Renal pelvis (tissue), 4 donors: ENCODE data around the gene DTD1. TPM values are rescaled to one million over a fixed set of nuclear protein-coding genes. Genes with fewer than 3 reads are reported as not detected.

Experiments used
- DNase-seq: peaks from one replicate; pipeline ENCODE4 v3.0.0-alpha.2; 2013
- polyA plus RNA-seq, 3 donors: library from polyadenylated mRNA; unstranded; fragments of 120-200 nt; gene quantifications; one replicate each; pipeline ENCODE4 v1.2.1, GENCODE V29; 2013; ENCODE audit not compliant: insufficient read length in 3 of 3

The DTD1 gene
- polyA plus RNA-seq, 3 donors: 30.3 to 35.5 (median 34.9) TPM

GRCh38 chr20:18596270-18596669 lies 8.4 kb downstream of the DTD1 start:
- no peak for DNase-seq

- no peak for DNase-seq
Measured at GRCh38 chr20:18609741-18610140, 21.9 kb downstream of the DTD1 start.

GRCh38 chr20:18611492-18611891 lies 23.6 kb downstream of the DTD1 start:
- DNase-seq: no peak

GRCh38 chr20:18613553-18613952 lies 25.7 kb downstream of the DTD1 start:
- DNase-seq: no peak

- no peak for DNase-seq
Measured at GRCh38 chr20:18614244-18614643, 26.4 kb downstream of the DTD1 start.

- no peak for DNase-seq
Measured at GRCh38 chr20:18615020-18615650, 27.3 kb downstream of the DTD1 start.

- no peak for DNase-seq
Measured at GRCh38 chr20:18621004-18621403, 33.1 kb downstream of the DTD1 start.

GRCh38 chr20:18623156-18623910 lies 35.5 kb downstream of the DTD1 start:
- DNase-seq: no peak

GRCh38 chr20:18624948-18625347 lies 37.1 kb downstream of the DTD1 start:
- no peak for DNase-seq

- DNase-seq: no peak
Measured at GRCh38 chr20:18625907-18626655, 38.2 kb downstream of the DTD1 start.

GRCh38 chr20:18628330-18628920 lies 40.6 kb downstream of the DTD1 start:
- no peak for DNase-seq

GRCh38 chr20:18632196-18632789 lies 44.4 kb downstream of the DTD1 start:
- peak; percentile 65 for DNase-seq

GRCh38 chr20:18633411-18633810 lies 45.6 kb downstream of the DTD1 start:
- DNase-seq: no peak

GRCh38 chr20:18634501-18634900 lies 46.6 kb downstream of the DTD1 start:
- DNase-seq: no peak

GRCh38 chr20:18635380-18635779 lies 47.5 kb downstream of the DTD1 start:
- no peak for DNase-seq

GRCh38 chr20:18637224-18637623 lies 49.4 kb downstream of the DTD1 start:
- no peak for DNase-seq

GRCh38 chr20:18638768-18639167 lies 50.9 kb downstream of the DTD1 start:
- no peak for DNase-seq

GRCh38 chr20:18639501-18639979 lies 51.7 kb downstream of the DTD1 start:
- DNase-seq: no peak

- no peak for DNase-seq
Measured at GRCh38 chr20:18645196-18645745, 57.4 kb downstream of the DTD1 start.

GRCh38 chr20:18645851-18646250 lies 58.0 kb downstream of the DTD1 start:
- no peak for DNase-seq

- no peak for DNase-seq
Measured at GRCh38 chr20:18647777-18648176, 59.9 kb downstream of the DTD1 start.

GRCh38 chr20:18650224-18650623 lies 62.4 kb downstream of the DTD1 start:
- no peak for DNase-seq
